SU-DHL-6 (cell line): ENCODE results near the gene ANKRD13A.
"Not testable (repeated sequence)": the region's sequence is repeated elsewhere in the genome, so short reads cannot be mapped to it uniquely, and the experiment has no call there.

Source experiments
- EZH2phosphoT487 ChIP-seq: fragments of 200-600 bp; sonication (generic), shearing (Covaris generic); conservative IDR thresholded peaks from 2 replicates; pipeline ENCODE4 v1.6.1; 2018; ENCODE audit warnings: mild to moderate bottlenecking, antibody characterized with exemption, low read length, moderate library complexity, mixed read lengths
- TF ChIP-seq, protein P1 (sequence below): fragments of 200-600 bp; sonication (generic); IDR thresholded peaks from one replicate; pipeline ENCODE4 v1.5.1; 2017; ENCODE audit warnings: antibody characterized with exemption, mild to moderate bottlenecking, low read length, moderate library complexity; ENCODE audit not compliant: insufficient read depth, poor library complexity, severe bottlenecking

DNA sequence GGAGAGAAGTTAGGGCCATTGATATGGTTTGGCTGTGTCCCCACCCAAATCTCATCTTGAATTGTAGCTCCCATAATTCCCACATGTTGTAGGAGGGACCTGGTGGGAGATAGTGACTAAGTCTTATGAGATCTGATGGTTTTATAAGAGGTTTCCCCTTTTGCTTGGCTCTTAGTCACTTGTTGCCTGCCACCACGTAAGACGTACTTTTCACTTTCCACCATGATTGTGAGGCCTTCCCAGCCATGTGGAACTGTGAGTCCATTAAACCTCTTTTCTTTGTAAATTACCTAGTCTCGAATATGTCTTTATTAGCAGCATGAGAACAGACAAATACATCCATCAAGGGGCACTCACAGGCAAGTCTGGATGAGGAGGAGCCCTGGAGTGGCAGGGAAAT is 57.4 kb downstream of the ANKRD13A start:
- TF ChIP-seq, protein P1, sequence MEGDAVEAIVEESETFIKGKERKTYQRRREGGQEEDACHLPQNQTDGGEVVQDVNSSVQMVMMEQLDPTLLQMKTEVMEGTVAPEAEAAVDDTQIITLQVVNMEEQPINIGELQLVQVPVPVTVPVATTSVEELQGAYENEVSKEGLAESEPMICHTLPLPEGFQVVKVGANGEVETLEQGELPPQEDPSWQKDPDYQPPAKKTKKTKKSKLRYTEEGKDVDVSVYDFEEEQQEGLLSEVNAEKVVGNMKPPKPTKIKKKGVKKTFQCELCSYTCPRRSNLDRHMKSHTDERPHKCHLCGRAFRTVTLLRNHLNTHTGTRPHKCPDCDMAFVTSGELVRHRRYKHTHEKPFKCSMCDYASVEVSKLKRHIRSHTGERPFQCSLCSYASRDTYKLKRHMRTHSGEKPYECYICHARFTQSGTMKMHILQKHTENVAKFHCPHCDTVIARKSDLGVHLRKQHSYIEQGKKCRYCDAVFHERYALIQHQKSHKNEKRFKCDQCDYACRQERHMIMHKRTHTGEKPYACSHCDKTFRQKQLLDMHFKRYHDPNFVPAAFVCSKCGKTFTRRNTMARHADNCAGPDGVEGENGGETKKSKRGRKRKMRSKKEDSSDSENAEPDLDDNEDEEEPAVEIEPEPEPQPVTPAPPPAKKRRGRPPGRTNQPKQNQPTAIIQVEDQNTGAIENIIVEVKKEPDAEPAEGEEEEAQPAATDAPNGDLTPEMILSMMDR, result not testable (repeated sequence)
- TF ChIP-seq EZH2phosphoT487, result not testable (repeated sequence)
